Endothelial cell of umbilical vein (primary cell): ENCODE results near the gene BET1L. TPM values are rescaled to one million over a fixed set of nuclear protein-coding genes. Genes with fewer than 3 reads are reported as not detected.

Source experiments
- BruUV-seq: library from RNA; stranded (reverse); fragments of 400-500 nt; replicated peaks from 2 replicates; lab custom pipeline; 2021; lab: Mats Ljungman, UMichigan
- CTCF ChIA-PET: fragments of 300-600, 350-600 bp; sonication (Branson Sonifier 250); formaldehyde crosslinking; loops from one replicate; lab custom pipeline; 2021; ENCODE audit warnings: antibody characterized with exemption, inconsistent platforms; lab: Charles Lee
- POLR2A ChIA-PET: fragments of 300-600, 350-600 bp; sonication (Branson Sonifier 250); formaldehyde crosslinking; loops from one replicate; lab custom pipeline; 2021; ENCODE audit warnings: antibody characterized with exemption, inconsistent platforms; lab: Charles Lee
- DNase-seq: peaks from one replicate; pipeline ENCODE4 v3.0.0-alpha.2; 2011; ENCODE audit warnings: low read depth, low spot score
- FAIRE-seq: peaks from 2 replicates; lab custom pipeline; 2011; peaks lifted over from hg19 to GRCh38; lab: Jason Lieb, UNC
- H2AFZ ChIP-seq: 2 replicates; pipeline ENCODE4 v1.6.0; 2012; ENCODE audit warnings: low read depth, low read length, control low read depth, inconsistent platforms
- H3K27ac ChIP-seq: 2 replicates; pipeline ENCODE4 v1.5.1; 2011; ENCODE audit warnings: low read depth, mild to moderate bottlenecking, control low read depth, low read length, moderate library complexity; ENCODE audit not compliant: insufficient read depth
- H3K27me3 ChIP-seq, 2 experiments: 2 replicates each; pipeline versions ENCODE4 v1.6.0 to v1.6.1; 2011; ENCODE audit warnings: low read length in 2 of 2, mixed read lengths in 1 of 2; ENCODE audit not compliant: control insufficient read depth in 2 of 2, insufficient read depth in 2 of 2
- H3K36me3 ChIP-seq, 2 experiments: 2 replicates in 1 of 2; 3 replicates in 1 of 2; pipeline ENCODE4 v1.5.1; 2011; ENCODE audit warnings: low read length in 2 of 2, mild to moderate bottlenecking in 1 of 2, moderate library complexity in 1 of 2; ENCODE audit not compliant: control insufficient read depth in 2 of 2, insufficient read depth in 2 of 2; ENCODE audit errors: extremely low read depth in 1 of 2
- H3K4me1 ChIP-seq: 3 replicates; pipeline ENCODE4 v1.5.1; 2011; ENCODE audit warnings: mild to moderate bottlenecking, low read length; ENCODE audit not compliant: control insufficient read depth, insufficient read depth; ENCODE audit errors: extremely low read depth
- H3K4me2 ChIP-seq: 2 replicates; pipeline ENCODE4 v1.6.1; 2011; ENCODE audit warnings: low read length, control low read depth, mixed read lengths; ENCODE audit not compliant: insufficient read depth
- H3K4me3 ChIP-seq, 3 experiments: fragments of 200-600 bp in 1 of 3; sonication (generic), shearing (Covaris generic) in 1 of 3; replicated peaks in 1 of 3; 2 replicates each; pipeline ENCODE4 v1.5.1; 2011 to 2016; ENCODE audit warnings: control low read depth in 3 of 3, low read length in 3 of 3, mild to moderate bottlenecking in 2 of 3, inconsistent platforms in 1 of 3, low read depth in 1 of 3, moderate library complexity in 1 of 3; ENCODE audit not compliant: insufficient read depth in 1 of 3
- H3K79me2 ChIP-seq: 2 replicates; pipeline ENCODE4 v1.6.0; 2012; ENCODE audit warnings: low read length, inconsistent platforms; ENCODE audit not compliant: control insufficient read depth, insufficient read depth
- H3K9ac ChIP-seq: replicated peaks from 2 replicates; pipeline ENCODE3; 2011; ENCODE audit warnings: low read length, control low read depth; ENCODE audit not compliant: insufficient read depth; ENCODE audit errors: extremely low read depth
- H3K9me1 ChIP-seq: replicated peaks from 3 replicates; pipeline ENCODE4 v1.6.0; 2011; ENCODE audit warnings: mild to moderate bottlenecking, low read length; ENCODE audit not compliant: control insufficient read depth, insufficient read depth; ENCODE audit errors: extremely low read depth
- H3K9me3 ChIP-seq: replicated peaks from 2 replicates; pipeline ENCODE4 v1.5.1; 2012; ENCODE audit warnings: low read length, inconsistent platforms; ENCODE audit not compliant: control insufficient read depth, insufficient read depth
- H4K20me1 ChIP-seq: replicated peaks from 2 replicates; pipeline ENCODE3; 2011; ENCODE audit warnings: mild to moderate bottlenecking, low read length; ENCODE audit not compliant: control insufficient read depth, insufficient read depth; ENCODE audit errors: extremely low read depth
- EZH2 ChIP-seq: IDR thresholded peaks from 2 replicates; pipeline ENCODE4 v1.6.1; 2012; ENCODE audit warnings: borderline replicate concordance, low read depth, mild to moderate bottlenecking, moderate library complexity, low read length, inconsistent platforms; ENCODE audit not compliant: severe bottlenecking
- FOS ChIP-seq: IDR thresholded peaks from 2 replicates; pipeline ENCODE4 v1.6.1; 2011; ENCODE audit warnings: mild to moderate bottlenecking, low read length, moderate library complexity, borderline replicate concordance; ENCODE audit not compliant: insufficient read depth
- GATA2 ChIP-seq: IDR thresholded peaks from 2 replicates; pipeline ENCODE4 v1.7.0; 2011; ENCODE audit warnings: low read depth, mild to moderate bottlenecking, moderate library complexity, mixed read lengths, low read length; ENCODE audit not compliant: insufficient read length, insufficient read depth
- JUN ChIP-seq: IDR thresholded peaks from 2 replicates; pipeline ENCODE4 v1.6.1; 2011; ENCODE audit warnings: borderline replicate concordance, low read depth; ENCODE audit not compliant: insufficient read length, insufficient read depth
- MYC ChIP-seq: IDR thresholded peaks from one replicate; pipeline ENCODE4 v1.6.1; 2011; ENCODE audit warnings: mild to moderate bottlenecking, low read depth, low read length
- POLR2A ChIP-seq: IDR thresholded peaks from 2 replicates; pipeline ENCODE4 v1.6.1; 2012; ENCODE audit warnings: low read depth, mild to moderate bottlenecking, control low read depth, low read length
- POLR2AphosphoS5 ChIP-seq: IDR thresholded peaks from 2 replicates; pipeline ENCODE4 v1.6.1; 2012; ENCODE audit warnings: low read depth, mild to moderate bottlenecking, control low read depth, low read length, moderate library complexity; ENCODE audit not compliant: insufficient read depth
- dilution Hi-C: fragments of 300-500 bp; cut with MboI; formaldehyde crosslinking; loops from one replicate; pipeline ENCODE4 v1.15.0; 2019; ENCODE audit warnings: low sequenced_read_pairs; ENCODE audit not compliant: extremely low pct_ligation_motif_present
- intact Hi-C: fragments of 100-400 bp; cut with micrococcal nuclease; formaldehyde crosslinking; loops from one replicate; pipeline ENCODE4 v1.10.0; 2022
- polyA plus RNA-seq, 4 experiments: library from polyadenylated mRNA; depleted of rRNA in 3 of 4; stranded (reverse) in 3 of 4; unstranded in 1 of 4; fragments of >200 nt; gene quantifications; 2 replicates each; pipeline versions ENCODE4 v1.2.1 to v1.2.3, GENCODE V29; 2011 to 2012; ENCODE audit warnings: missing spikeins in 1 of 4
- total RNA-seq: library from RNA; stranded (reverse); gene quantifications from 2 replicates; pipeline ENCODE4 v1.2.3, GENCODE V29; 2021
- TF ChIP-seq, protein P1 (sequence below): IDR thresholded peaks from 2 replicates; pipeline ENCODE4 v1.6.1; 2011; ENCODE audit not compliant: insufficient read depth, insufficient read length
- TF ChIP-seq, protein P2 (sequence below), 2 donors: IDR thresholded peaks; 1 replicate in 1 of 2; 2 replicates in 1 of 2; pipeline ENCODE4 v1.5.1; 2011; ENCODE audit warnings: low read length in 2 of 2, mild to moderate bottlenecking in 2 of 2, moderate library complexity in 2 of 2, control low read depth in 1 of 2, inconsistent platforms in 1 of 2, low read depth in 1 of 2; ENCODE audit not compliant: insufficient read depth in 1 of 2; ENCODE audit errors: extremely low read depth in 1 of 2

Gene BET1L
- total and polyA plus RNA-seq, 2 donors (not counting 3 experiments of a cell fraction or from before 2014, with no cell fraction given): 31.0 to 80.0 TPM

DNA sequence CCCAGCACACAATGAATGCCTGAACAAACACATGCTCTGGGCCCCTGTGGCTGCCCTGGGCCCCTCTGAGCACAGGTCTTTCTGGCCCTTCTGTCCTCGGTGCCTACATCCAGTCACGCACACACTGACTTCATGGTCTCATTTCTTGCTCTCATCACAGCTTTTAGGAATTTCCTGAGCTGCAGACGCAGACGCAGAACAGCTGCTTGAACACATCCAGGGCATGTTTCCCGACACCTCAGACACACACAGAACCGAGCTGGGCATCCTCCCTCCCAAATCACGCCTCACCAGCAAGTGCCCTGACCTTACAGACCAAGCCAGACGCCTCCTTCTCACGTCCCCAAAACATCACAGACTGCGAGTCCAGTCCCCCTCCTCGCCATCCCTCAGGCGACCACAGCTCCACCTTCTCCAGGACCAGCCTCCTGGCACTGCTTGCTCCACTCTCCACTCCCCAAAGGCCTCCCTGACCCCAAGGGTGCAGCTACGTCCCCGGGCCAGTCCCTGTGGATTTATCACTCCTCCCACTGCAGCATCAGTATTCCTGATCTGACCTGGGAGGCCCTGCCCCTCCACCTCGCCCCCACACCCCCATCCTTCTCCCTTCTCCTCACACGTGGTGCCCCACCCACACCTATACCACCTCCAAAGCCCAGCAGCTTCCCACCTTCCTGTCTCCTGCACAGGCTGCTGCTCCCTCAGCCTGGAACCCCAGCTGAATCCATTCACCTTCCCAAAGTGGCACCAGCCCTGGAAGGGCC is 16.0 kb upstream of the BET1L start:
- Histone ChIP-seq H4K20me1 (no peaks in the 10 kb centered on the region), H3K9me3 (no peaks in the 10 kb centered on the region), H3K27me3 (no peaks in the 10 kb centered on the region), H3K27ac (no peak overlapping the region), H3K9me1 (no peaks in the 10 kb centered on the region), H3K4me3 (no peak overlapping the region), H3K79me2 (no peaks in the 10 kb centered on the region), H2AFZ (no peak overlapping the region), H3K36me3 (peaks cover 0 to 3% of the 10 kb centered on the region in 2 experiments), H3K4me1 (no peaks in the 10 kb centered on the region), H3K9ac (no peak overlapping the region), H3K4me2 (no peak overlapping the region)
- ChIA-PET POLR2A (no interaction called here), CTCF (interaction anchor here (1.6 kb wide), 1 partner anchor 14 kb away, joined by 5 read pairs; no protein-coding TSS in a partner anchor)
- dilution Hi-C loops (no loop called here), intact Hi-C loops (no loop called here)
- TF ChIP-seq JUN (no peak), MYC (no peak), FOS (no peak), GATA2 (no peak), POLR2A (no peak), EZH2 (no peak), POLR2AphosphoS5 (no peak)
- TF ChIP-seq, protein P1, sequence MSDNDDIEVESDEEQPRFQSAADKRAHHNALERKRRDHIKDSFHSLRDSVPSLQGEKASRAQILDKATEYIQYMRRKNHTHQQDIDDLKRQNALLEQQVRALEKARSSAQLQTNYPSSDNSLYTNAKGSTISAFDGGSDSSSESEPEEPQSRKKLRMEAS: no peak
- TF ChIP-seq, protein P2, sequence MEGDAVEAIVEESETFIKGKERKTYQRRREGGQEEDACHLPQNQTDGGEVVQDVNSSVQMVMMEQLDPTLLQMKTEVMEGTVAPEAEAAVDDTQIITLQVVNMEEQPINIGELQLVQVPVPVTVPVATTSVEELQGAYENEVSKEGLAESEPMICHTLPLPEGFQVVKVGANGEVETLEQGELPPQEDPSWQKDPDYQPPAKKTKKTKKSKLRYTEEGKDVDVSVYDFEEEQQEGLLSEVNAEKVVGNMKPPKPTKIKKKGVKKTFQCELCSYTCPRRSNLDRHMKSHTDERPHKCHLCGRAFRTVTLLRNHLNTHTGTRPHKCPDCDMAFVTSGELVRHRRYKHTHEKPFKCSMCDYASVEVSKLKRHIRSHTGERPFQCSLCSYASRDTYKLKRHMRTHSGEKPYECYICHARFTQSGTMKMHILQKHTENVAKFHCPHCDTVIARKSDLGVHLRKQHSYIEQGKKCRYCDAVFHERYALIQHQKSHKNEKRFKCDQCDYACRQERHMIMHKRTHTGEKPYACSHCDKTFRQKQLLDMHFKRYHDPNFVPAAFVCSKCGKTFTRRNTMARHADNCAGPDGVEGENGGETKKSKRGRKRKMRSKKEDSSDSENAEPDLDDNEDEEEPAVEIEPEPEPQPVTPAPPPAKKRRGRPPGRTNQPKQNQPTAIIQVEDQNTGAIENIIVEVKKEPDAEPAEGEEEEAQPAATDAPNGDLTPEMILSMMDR (IDR thresholded peaks at IDR 0.05; ENCODE audit: extremely low read depth in 1 of 2, insufficient read depth in 1 of 2, low read depth in 1 of 2, low read length in 2 of 2): no peak
- no TSS peak for BruUV-seq
- FAIRE-seq (no peak), DNase-seq (no peak)
